OCI-LY1 (cell line): ENCODE measurements around the gene ARFGAP3.

ENCODE experiments used
- H2AFZ ChIP-seq: fragments of 200-600 bp; sonication (generic), shearing (Covaris generic); 2 replicates; pipeline ENCODE4 v1.6.0; 2014; ENCODE audit warnings: antibody characterized with exemption, mild to moderate bottlenecking, low read length
- H3F3A ChIP-seq: fragments of 200-600 bp; sonication (generic), shearing (Covaris generic); 2 replicates; pipeline ENCODE4 v1.6.0; 2014; ENCODE audit warnings: mild to moderate bottlenecking, antibody characterized with exemption, low read length, moderate library complexity; ENCODE audit not compliant: insufficient read depth
- H3K27ac ChIP-seq: fragments of 200-600 bp; sonication (generic); 2 replicates; pipeline ENCODE4 v1.5.1; 2014; ENCODE audit warnings: low read length, mixed run types, mild to moderate bottlenecking, low read depth; ENCODE audit not compliant: poor library complexity, severe bottlenecking
- H3K27me3 ChIP-seq: fragments of 200-600 bp; sonication (generic); 2 replicates; pipeline ENCODE4 v1.6.0; 2014; ENCODE audit warnings: antibody characterized with exemption, mild to moderate bottlenecking, low read length, moderate library complexity; ENCODE audit not compliant: insufficient read depth
- H3K36me3 ChIP-seq: fragments of 200-600 bp; sonication (generic); 2 replicates; pipeline ENCODE4 v1.6.1; 2014; ENCODE audit warnings: mild to moderate bottlenecking, antibody characterized with exemption, low read length, moderate library complexity, mixed read lengths; ENCODE audit not compliant: insufficient read depth
- H3K4me1 ChIP-seq: fragments of 200-600 bp; sonication (generic); 2 replicates; pipeline ENCODE4 v1.5.1; 2014; ENCODE audit warnings: mild to moderate bottlenecking, low read length, moderate library complexity; ENCODE audit not compliant: insufficient read depth, severe bottlenecking
- H3K4me2 ChIP-seq: fragments of 200-600 bp; sonication (generic), shearing (Covaris generic); 2 replicates; pipeline ENCODE4 v1.6.1; 2014; ENCODE audit warnings: low read length
- H3K4me3 ChIP-seq: fragments of 200-600 bp; sonication (generic); 2 replicates; pipeline ENCODE4 v1.5.1; 2014; ENCODE audit warnings: low read length, low read depth, mild to moderate bottlenecking, mixed read lengths; ENCODE audit not compliant: poor library complexity, severe bottlenecking
- H3K79me2 ChIP-seq: fragments of 200-600 bp; shearing (Covaris generic); 2 replicates; pipeline ENCODE4 v1.6.1; 2016; ENCODE audit warnings: mixed run types, low read length, mixed read lengths; ENCODE audit not compliant: insufficient read depth
- H3K9ac ChIP-seq: fragments of 200-600 bp; sonication (generic), shearing (Covaris generic); 2 replicates; pipeline ENCODE4 v1.6.1; 2014; ENCODE audit warnings: mild to moderate bottlenecking, low read length, mixed read lengths
- H3K9me2 ChIP-seq: fragments of 200-600 bp; sonication (generic), shearing (Covaris generic); 2 replicates; pipeline ENCODE4 v1.6.1; 2014; ENCODE audit warnings: low read depth, mild to moderate bottlenecking, low read length, mixed read lengths
- H3K9me3 ChIP-seq: fragments of 200-600 bp; shearing (Covaris generic); 2 replicates; pipeline ENCODE4 v1.6.1; 2014; ENCODE audit warnings: low read length, mixed read lengths
- H4K20me1 ChIP-seq: fragments of 200-600 bp; sonication (generic), shearing (Covaris generic); 2 replicates; pipeline ENCODE4 v1.6.0; 2016; ENCODE audit warnings: mild to moderate bottlenecking, low read length; ENCODE audit not compliant: insufficient read depth
- CTCF ChIP-seq: fragments of 200-600 bp; sonication (generic), shearing (Covaris generic); IDR thresholded peaks from 2 replicates; pipeline ENCODE4 v1.5.1; 2017; ENCODE audit warnings: mild to moderate bottlenecking, antibody characterized with exemption, low read length, moderate library complexity, mixed read lengths
- EZH2 ChIP-seq: fragments of 200-600 bp; sonication (generic), shearing (Covaris generic); IDR thresholded peaks from 2 replicates; pipeline ENCODE4 v1.8.0; 2017; ENCODE audit warnings: borderline replicate concordance, mixed run types, mild to moderate bottlenecking, antibody characterized with exemption, low read length, moderate library complexity, mixed read lengths

Gene ARFGAP3

GRCh38 chr22:42768385-42769035, 88.6 kb downstream of the ARFGAP3 start:
- Histone ChIP-seq H3K4me3 (no peak overlapping the region), H3K4me2 (no peak overlapping the region), H3K4me1 (peaks cover 36% of the 10 kb centered on the region), H3K9me2 (no peaks in the 10 kb centered on the region), H3K9ac (no peak overlapping the region), H3K27me3 (no peaks in the 10 kb centered on the region; the same call in 1 of the 2 replicates), H3K9me3 (no peaks in the 10 kb centered on the region), H3K79me2 (no peaks in the 10 kb centered on the region), H3K27ac (no peak overlapping the region), H2AFZ (no peak overlapping the region), H4K20me1 (no peaks in the 10 kb centered on the region), H3F3A (no peaks in the 10 kb centered on the region), H3K36me3 (no peaks in the 10 kb centered on the region)
- no peak for TF ChIP-seq EZH2
- TF ChIP-seq CTCF = no peak

- no peaks in the 10 kb centered on the region for H3K79me2 ChIP-seq
- no peaks in the 10 kb centered on the region for H3K9me2 ChIP-seq
- H3K27me3 ChIP-seq = no peaks in the 10 kb centered on the region; the same call in 1 of the 2 replicates
- TF ChIP-seq EZH2 = no peak
- TF ChIP-seq CTCF = no peak
- H3K4me2 ChIP-seq = no peak overlapping the region
- no peak overlapping the region for H3K9ac ChIP-seq
- H3K36me3 ChIP-seq = no peaks in the 10 kb centered on the region
- H3K27ac ChIP-seq = no peak overlapping the region
- H2AFZ ChIP-seq = no peak overlapping the region
- H3F3A ChIP-seq = no peaks in the 10 kb centered on the region
- H3K4me3 ChIP-seq = no peak overlapping the region
- H4K20me1 ChIP-seq = no peaks in the 10 kb centered on the region
- H3K9me3 ChIP-seq = no peaks in the 10 kb centered on the region
- peaks cover 38% of the 10 kb centered on the region for H3K4me1 ChIP-seq
These were observed 90.2 kb downstream of the ARFGAP3 start for GRCh38 chr22:42766860-42767259.

- no peaks in the 10 kb centered on the region for H3K9me2 ChIP-seq
- no peak overlapping the region for H3K4me3 ChIP-seq
- peaks cover 39% of the 10 kb centered on the region for H3K4me1 ChIP-seq
- no peak overlapping the region for H3K9ac ChIP-seq
- H2AFZ ChIP-seq = no peak overlapping the region
- no peaks in the 10 kb centered on the region for H3K79me2 ChIP-seq
- no peaks in the 10 kb centered on the region for H3K36me3 ChIP-seq
- H3K9me3 ChIP-seq = no peaks in the 10 kb centered on the region
- no peaks in the 10 kb centered on the region for H3F3A ChIP-seq
- no peak overlapping the region for H3K27ac ChIP-seq
- H3K4me2 ChIP-seq = no peak overlapping the region
- no peak for TF ChIP-seq EZH2
- no peak for TF ChIP-seq CTCF
- H3K27me3 ChIP-seq = no peaks in the 10 kb centered on the region; the same call in 1 of the 2 replicates
- H4K20me1 ChIP-seq = no peaks in the 10 kb centered on the region
These were observed 92.1 kb downstream of the ARFGAP3 start for GRCh38 chr22:42764895-42765363.
